ENCODE data around the gene ASB14.

DNA sequence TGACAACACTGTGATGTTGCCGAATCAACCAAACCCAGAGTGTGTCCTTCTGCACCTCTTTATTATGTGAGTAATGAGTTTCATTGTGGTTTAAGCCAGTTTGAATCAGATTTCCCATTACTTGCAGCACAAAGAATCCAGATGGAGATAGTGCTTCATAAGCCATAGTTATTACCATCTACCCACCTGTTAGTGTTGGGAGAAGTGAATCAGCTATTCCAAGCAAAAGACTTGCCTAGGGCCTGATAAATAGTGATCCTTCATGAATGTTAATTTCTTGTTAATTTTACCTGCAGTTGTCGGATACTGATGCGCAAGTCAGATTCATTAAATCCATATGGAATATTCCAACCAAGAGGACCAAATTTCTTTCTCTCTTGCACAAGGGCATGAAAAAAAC, 21.7 kb upstream of the ASB14 start:
- TF ChIP-seq, protein P1, sequence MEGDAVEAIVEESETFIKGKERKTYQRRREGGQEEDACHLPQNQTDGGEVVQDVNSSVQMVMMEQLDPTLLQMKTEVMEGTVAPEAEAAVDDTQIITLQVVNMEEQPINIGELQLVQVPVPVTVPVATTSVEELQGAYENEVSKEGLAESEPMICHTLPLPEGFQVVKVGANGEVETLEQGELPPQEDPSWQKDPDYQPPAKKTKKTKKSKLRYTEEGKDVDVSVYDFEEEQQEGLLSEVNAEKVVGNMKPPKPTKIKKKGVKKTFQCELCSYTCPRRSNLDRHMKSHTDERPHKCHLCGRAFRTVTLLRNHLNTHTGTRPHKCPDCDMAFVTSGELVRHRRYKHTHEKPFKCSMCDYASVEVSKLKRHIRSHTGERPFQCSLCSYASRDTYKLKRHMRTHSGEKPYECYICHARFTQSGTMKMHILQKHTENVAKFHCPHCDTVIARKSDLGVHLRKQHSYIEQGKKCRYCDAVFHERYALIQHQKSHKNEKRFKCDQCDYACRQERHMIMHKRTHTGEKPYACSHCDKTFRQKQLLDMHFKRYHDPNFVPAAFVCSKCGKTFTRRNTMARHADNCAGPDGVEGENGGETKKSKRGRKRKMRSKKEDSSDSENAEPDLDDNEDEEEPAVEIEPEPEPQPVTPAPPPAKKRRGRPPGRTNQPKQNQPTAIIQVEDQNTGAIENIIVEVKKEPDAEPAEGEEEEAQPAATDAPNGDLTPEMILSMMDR (IDR thresholded peaks at IDR 0.05; ENCODE audit: low read depth, low read length, missing input control), result no peak
- TF ChIP-seq, protein P2, sequence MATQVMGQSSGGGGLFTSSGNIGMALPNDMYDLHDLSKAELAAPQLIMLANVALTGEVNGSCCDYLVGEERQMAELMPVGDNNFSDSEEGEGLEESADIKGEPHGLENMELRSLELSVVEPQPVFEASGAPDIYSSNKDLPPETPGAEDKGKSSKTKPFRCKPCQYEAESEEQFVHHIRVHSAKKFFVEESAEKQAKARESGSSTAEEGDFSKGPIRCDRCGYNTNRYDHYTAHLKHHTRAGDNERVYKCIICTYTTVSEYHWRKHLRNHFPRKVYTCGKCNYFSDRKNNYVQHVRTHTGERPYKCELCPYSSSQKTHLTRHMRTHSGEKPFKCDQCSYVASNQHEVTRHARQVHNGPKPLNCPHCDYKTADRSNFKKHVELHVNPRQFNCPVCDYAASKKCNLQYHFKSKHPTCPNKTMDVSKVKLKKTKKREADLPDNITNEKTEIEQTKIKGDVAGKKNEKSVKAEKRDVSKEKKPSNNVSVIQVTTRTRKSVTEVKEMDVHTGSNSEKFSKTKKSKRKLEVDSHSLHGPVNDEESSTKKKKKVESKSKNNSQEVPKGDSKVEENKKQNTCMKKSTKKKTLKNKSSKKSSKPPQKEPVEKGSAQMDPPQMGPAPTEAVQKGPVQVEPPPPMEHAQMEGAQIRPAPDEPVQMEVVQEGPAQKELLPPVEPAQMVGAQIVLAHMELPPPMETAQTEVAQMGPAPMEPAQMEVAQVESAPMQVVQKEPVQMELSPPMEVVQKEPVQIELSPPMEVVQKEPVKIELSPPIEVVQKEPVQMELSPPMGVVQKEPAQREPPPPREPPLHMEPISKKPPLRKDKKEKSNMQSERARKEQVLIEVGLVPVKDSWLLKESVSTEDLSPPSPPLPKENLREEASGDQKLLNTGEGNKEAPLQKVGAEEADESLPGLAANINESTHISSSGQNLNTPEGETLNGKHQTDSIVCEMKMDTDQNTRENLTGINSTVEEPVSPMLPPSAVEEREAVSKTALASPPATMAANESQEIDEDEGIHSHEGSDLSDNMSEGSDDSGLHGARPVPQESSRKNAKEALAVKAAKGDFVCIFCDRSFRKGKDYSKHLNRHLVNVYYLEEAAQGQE (IDR thresholded peaks at IDR 0.05), result no peak
- TF ChIP-seq RAD21 (IDR thresholded peaks at IDR 0.05) (no peak), GABPA (IDR thresholded peaks at IDR 0.05 in 1 of 2, conservative IDR thresholded peaks at IDR 0.05 in 1 of 2) (no peak), JUND (IDR thresholded peaks at IDR 0.05) (no peak), FOXA1 (IDR thresholded peaks at IDR 0.05) (no peak)
- TF ChIP-seq, protein P3, sequence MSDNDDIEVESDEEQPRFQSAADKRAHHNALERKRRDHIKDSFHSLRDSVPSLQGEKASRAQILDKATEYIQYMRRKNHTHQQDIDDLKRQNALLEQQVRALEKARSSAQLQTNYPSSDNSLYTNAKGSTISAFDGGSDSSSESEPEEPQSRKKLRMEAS (IDR thresholded peaks at IDR 0.05), result no peak
- TF ChIP-seq, protein P4, sequence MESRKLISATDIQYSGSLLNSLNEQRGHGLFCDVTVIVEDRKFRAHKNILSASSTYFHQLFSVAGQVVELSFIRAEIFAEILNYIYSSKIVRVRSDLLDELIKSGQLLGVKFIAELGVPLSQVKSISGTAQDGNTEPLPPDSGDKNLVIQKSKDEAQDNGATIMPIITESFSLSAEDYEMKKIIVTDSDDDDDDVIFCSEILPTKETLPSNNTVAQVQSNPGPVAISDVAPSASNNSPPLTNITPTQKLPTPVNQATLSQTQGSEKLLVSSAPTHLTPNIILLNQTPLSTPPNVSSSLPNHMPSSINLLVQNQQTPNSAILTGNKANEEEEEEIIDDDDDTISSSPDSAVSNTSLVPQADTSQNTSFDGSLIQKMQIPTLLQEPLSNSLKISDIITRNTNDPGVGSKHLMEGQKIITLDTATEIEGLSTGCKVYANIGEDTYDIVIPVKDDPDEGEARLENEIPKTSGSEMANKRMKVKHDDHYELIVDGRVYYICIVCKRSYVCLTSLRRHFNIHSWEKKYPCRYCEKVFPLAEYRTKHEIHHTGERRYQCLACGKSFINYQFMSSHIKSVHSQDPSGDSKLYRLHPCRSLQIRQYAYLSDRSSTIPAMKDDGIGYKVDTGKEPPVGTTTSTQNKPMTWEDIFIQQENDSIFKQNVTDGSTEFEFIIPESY (IDR thresholded peaks at IDR 0.05), result no peak
